ENCODE results near the gene PDE4DIP.
"Not testable (repeated sequence)": the region's sequence is repeated elsewhere in the genome, so short reads cannot be mapped to it uniquely, and the experiment has no call there.

DNA sequence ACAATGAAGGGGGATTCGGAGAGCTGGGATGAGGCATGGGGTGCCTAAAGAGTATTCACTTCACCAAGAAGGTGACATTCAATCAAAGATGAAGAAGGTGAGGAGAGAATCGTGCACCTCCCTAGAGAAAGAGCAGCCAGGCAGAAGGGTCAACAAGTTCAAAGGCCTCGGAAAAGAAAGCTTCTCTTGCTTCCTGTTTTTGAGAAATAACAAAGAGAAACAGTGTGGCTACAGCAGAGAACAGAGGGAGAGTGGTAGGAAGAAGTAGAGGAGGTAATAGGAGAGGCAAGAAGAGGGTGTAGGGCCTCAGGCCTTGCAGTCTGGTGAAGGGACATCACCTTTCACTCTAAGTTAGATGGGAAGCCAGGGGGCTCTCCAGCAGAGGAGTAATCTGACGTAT, 41.0 kb downstream of the PDE4DIP start:
- not testable (repeated sequence) for TF ChIP-seq EZH2phosphoT487, CTCF, EZH2 (IDR thresholded peaks at IDR 0.05)
